ENCODE measurements around the gene SLC25A21.

GRCh38 chr14:37210448-37210847 lies 38.0 kb upstream of the SLC25A21 start:
- TF ChIP-seq POLR2A (IDR thresholded peaks at IDR 0.05; ENCODE audit: low read length) (no peak), GATA1 (IDR thresholded peaks at IDR 0.05; ENCODE audit: low read depth, low read length) (no peak)
